ENCODE results near the gene ISG20. TPM values are rescaled to one million over a fixed set of nuclear protein-coding genes. Genes with fewer than 3 reads are reported as not detected.

ISG20 gene
- polyA plus RNA-seq, 2 of the 4 experiments (the other 2 are of a cell fraction) = 7.2 to 47.4 TPM

- H3K4me1 ChIP-seq = peaks cover 19% of the 10 kb centered on the region
- ChIA-PET POLR2A (no interaction called here), CTCF (interaction anchor here (0.7 to 8.1 kb wide), 5 partner anchors 8 to 228 kb away, joined by 3 to 66 read pairs (median 3); partner anchors contain the start of gene ISG20)
- DNase-seq (ENCODE audit: low read depth in 1 of 2, low spot score in 1 of 2) = no peak
- 85% methylated on average over 23 of the region's 23 CpGs for WGBS (ENCODE audit: missing lambda C conversion rate)
- TF ChIP-seq BCL3 (IDR thresholded peaks at IDR 0.05) (no peak), SREBF2 (IDR thresholded peaks at IDR 0.05) (no peak), NPAS2 (CRISPR knock-in tag; IDR thresholded peaks at IDR 0.05; ENCODE audit: borderline replicate concordance) (no peak), MAFK (IDR thresholded peaks at IDR 0.05; ENCODE audit: partially characterized antibody) (no peak), E2F6 (IDR thresholded peaks at IDR 0.05; ENCODE audit: borderline replicate concordance, low read depth) (no peak), ZC3H11A (IDR thresholded peaks at IDR 0.05) (no peak), KDM1A (IDR thresholded peaks at IDR 0.05; ENCODE audit: low read depth) (no peak), RAD21 (conservative IDR thresholded peaks at IDR 0.05 in 1 of 2, IDR thresholded peaks at IDR 0.05 in 1 of 2) (no peak), JUN (IDR thresholded peaks at IDR 0.05) (no peak), RFX5 (IDR thresholded peaks at IDR 0.05) (no peak), CHD4 (IDR thresholded peaks at IDR 0.05; ENCODE audit: borderline replicate concordance) (no peak), EHMT2 (IDR thresholded peaks at IDR 0.05; ENCODE audit: low read depth) (no peak), POLR2A (IDR thresholded peaks at IDR 0.05; ENCODE audit: low read length) (no peak), ZNF302 (CRISPR knock-in tag; IDR thresholded peaks at IDR 0.05) (no peak), ZSCAN20 (CRISPR knock-in tag; IDR thresholded peaks at IDR 0.05) (no peak), HES2 (IDR thresholded peaks at IDR 0.05) (no peak), PHF8 (IDR thresholded peaks at IDR 0.05; ENCODE audit: borderline replicate concordance, low read depth) (no peak), HOXB13 (CRISPR knock-in tag; IDR thresholded peaks at IDR 0.05; ENCODE audit: low read depth) (no peak), FOSL2 (IDR thresholded peaks at IDR 0.05) (no peak), FOSL2 (CRISPR knock-in tag; IDR thresholded peaks at IDR 0.05) (no peak)
- peak in 1 of 2 experiments; percentile 5; a peak in 3 of 6 replicates for ATAC-seq
- peak overlapping the region in 1 of 2 experiments; percentile 46; a peak in 3 of 6 replicates for H3K27ac ChIP-seq
- H3K9me3 ChIP-seq = no peaks in the 10 kb centered on the region
- no peak overlapping the region for H3K4me2 ChIP-seq
- no peak for FAIRE-seq
- no peak overlapping the region for H3K4me3 ChIP-seq
These were observed 11.1 kb downstream of the ISG20 start for GRCh38 chr15:88649753-88650551.

- FAIRE-seq (no peak), DNase-seq (ENCODE audit: low read depth in 1 of 2, low spot score in 1 of 2) (no peak), ATAC-seq (no peak)
- H3K9me3 ChIP-seq = no peaks in the 10 kb centered on the region
- no peak overlapping the region for H3K27ac ChIP-seq
- TF ChIP-seq USF2 (IDR thresholded peaks at IDR 0.05) (no peak), CEBPB (IDR thresholded peaks at IDR 0.05) (no peak), RFX5 (IDR thresholded peaks at IDR 0.05) (no peak), NPAS2 (CRISPR knock-in tag; IDR thresholded peaks at IDR 0.05; ENCODE audit: borderline replicate concordance) (no peak), NR3C1 (IDR thresholded peaks at IDR 0.05) (no peak), GATA3 (IDR thresholded peaks at IDR 0.05; ENCODE audit: borderline replicate concordance) (no peak), POLR2AphosphoS2 (conservative IDR thresholded peaks at IDR 0.05; ENCODE audit: low read length) (no peak), ZFP36 (IDR thresholded peaks at IDR 0.05; ENCODE audit: borderline replicate concordance, partially characterized antibody) (no peak), E2F6 (IDR thresholded peaks at IDR 0.05; ENCODE audit: borderline replicate concordance, low read depth) (no peak), PHF8 (IDR thresholded peaks at IDR 0.05; ENCODE audit: borderline replicate concordance, low read depth) (no peak), HOXB5 (CRISPR knock-in tag; IDR thresholded peaks at IDR 0.05) (no peak), HEYL (CRISPR knock-in tag; IDR thresholded peaks at IDR 0.05) (no peak), HDAC2 (IDR thresholded peaks at IDR 0.05) (no peak), RARB (CRISPR knock-in tag; IDR thresholded peaks at IDR 0.05) (no peak)
- 90% methylated on average over 12 of the region's 12 CpGs for WGBS (ENCODE audit: missing lambda C conversion rate)
- peaks cover 19% of the 10 kb centered on the region for H3K4me1 ChIP-seq
- POLR2A ChIA-PET = no interaction called here
- no peak overlapping the region for H3K4me2 ChIP-seq
- no peak overlapping the region for H3K4me3 ChIP-seq
- CTCF ChIA-PET = interaction anchor here (0.8 to 8.1 kb wide), 3 partner anchors 7 to 228 kb away, joined by 3 to 66 read pairs (median 3); no protein-coding TSS in a partner anchor
These were observed 11.7 kb downstream of the ISG20 start for GRCh38 chr15:88650556-88650955.

All from A549 (cell line).